Muscle of leg (tissue), 11 donors: ENCODE measurements around the gene DNAH1. TPM values are rescaled to one million over a fixed set of nuclear protein-coding genes. Genes with fewer than 3 reads are reported as not detected.

Source experiments
- DNase-seq: peaks from one replicate; pipeline ENCODE4 v3.0.0; 2013
- H3K27ac ChIP-seq: one replicate; pipeline ENCODE4 v1.5.1; 2013; ENCODE audit warnings: mild to moderate bottlenecking, low read length, control low read depth
- H3K27me3 ChIP-seq: one replicate; pipeline ENCODE4 v1.6.1; 2013; ENCODE audit warnings: low read length; ENCODE audit not compliant: control insufficient read depth, insufficient read depth
- H3K36me3 ChIP-seq: one replicate; pipeline ENCODE4 v1.6.1; 2013; ENCODE audit warnings: low read length; ENCODE audit not compliant: control insufficient read depth, insufficient read depth
- H3K4me1 ChIP-seq: one replicate; pipeline ENCODE4 v1.6.1; 2013; ENCODE audit warnings: low read length; ENCODE audit not compliant: control insufficient read depth, insufficient read depth
- H3K4me3 ChIP-seq: one replicate; pipeline ENCODE4 v1.5.1; 2013; ENCODE audit warnings: low read length, control low read depth
- H3K9me3 ChIP-seq: replicated peaks from 2 replicates; pipeline ENCODE4 v1.6.1; 2013; ENCODE audit warnings: low read depth, low read length; ENCODE audit not compliant: control insufficient read depth
- WGBS: methylation state at CpG from one replicate; pipeline ENCODE4 v1.1.5; 2013; ENCODE audit warnings: missing lambda C conversion rate; ENCODE audit not compliant: insufficient coverage; 5-methylcytosine and 5-hydroxymethylcytosine counted together
- polyA plus RNA-seq, 8 donors: library from polyadenylated mRNA; unstranded; fragments of 120-200 nt; gene quantifications; one replicate each; pipeline versions ENCODE4 v1.2.1 to v1.2.3, GENCODE V29; 2013; ENCODE audit warnings: inconsistent platforms in 1 of 8, low replicate concordance in 1 of 8; ENCODE audit not compliant: insufficient read length in 8 of 8, insufficient read depth in 1 of 8
- total RNA-seq: library from RNA; stranded (reverse); fragments of 120-200 nt; gene quantifications from one replicate; pipeline ENCODE4 v1.2.4, GENCODE V29; 2013

DNAH1 gene
- total and polyA plus RNA-seq, 9 donors: 3.2 to 6.0 (median 4.4) TPM

DNA sequence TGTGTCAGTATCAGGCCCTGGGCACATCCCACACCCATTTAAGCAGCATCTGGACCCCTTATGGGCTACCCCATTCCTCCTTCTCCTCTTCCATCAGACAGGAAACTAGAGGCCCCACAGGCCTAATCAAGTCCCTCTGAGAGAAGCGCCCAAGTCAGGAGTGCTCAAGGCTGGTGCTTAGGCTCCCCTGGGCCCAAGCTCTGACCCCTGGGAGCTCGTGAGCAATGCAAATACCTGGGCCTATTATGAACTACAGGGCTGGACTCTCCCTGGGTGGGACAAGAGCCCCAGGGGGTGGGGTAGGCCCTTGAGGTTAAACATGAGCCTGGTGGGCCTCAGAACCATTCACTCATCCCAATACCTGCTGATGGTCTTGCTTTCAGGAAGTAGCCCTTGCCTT lies 71.4 kb downstream of the DNAH1 start:
- no peak for DNase-seq
- Histone ChIP-seq H3K4me3 (no peak overlapping the region), H3K27ac (no peak overlapping the region), H3K4me1 (no peaks in the 10 kb centered on the region), H3K27me3 (no peaks in the 10 kb centered on the region), H3K36me3 (peaks cover 8% of the 10 kb centered on the region), H3K9me3 (no peaks in the 10 kb centered on the region)
- 83% methylated on average over 1 of the region's 2 CpGs for WGBS

DNA sequence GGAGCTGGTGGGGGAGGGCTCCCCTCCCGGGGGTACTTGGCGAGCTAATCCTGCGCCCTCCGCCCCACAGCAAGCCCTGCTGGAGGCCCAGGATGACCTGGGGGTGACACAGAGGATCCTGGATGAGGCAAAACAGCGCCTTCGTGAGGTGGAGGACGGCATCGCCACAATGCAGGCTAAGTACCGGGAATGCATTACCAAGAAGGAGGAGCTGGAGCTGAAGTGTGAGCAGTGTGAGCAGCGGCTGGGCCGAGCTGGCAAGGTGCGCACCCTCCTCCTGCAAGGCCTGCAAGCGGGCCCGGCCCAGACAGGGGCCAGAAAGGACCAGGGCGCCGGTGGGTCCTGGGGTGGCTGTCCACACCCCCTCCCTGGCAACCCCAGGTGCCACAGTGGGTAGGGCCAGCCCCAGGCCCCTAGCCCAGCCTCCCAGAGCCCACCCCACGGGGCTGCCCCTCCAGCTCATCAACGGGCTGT lies 72.3 kb downstream of the DNAH1 start:
- DNase-seq: no peak
- Histone ChIP-seq H3K4me3 (no peak overlapping the region), H3K9me3 (no peaks in the 10 kb centered on the region), H3K36me3 (peaks cover 11% of the 10 kb centered on the region), H3K27me3 (no peaks in the 10 kb centered on the region), H3K4me1 (no peaks in the 10 kb centered on the region), H3K27ac (no peak overlapping the region)
- WGBS: 52% methylated on average over 18 of the region's 18 CpGs

DNA sequence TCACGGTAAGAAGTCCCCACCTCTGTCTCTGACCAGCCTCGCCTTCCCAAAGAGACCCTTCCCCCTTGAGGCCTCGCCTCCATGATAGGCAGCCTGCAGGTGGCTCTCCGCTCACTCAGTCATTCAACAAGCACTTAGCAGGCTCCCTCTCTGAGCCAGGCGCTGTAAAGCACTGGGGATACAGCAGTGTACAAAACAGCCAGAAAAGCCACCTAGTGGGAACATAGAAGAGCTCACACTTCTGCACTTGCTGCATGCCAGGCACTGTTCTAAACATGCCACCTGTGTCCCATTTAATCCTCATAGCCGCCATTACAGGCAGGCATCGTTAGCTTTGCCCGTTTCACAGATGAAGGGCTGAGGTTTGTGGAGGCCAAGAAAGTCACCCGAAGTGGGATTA lies 72.8 kb downstream of the DNAH1 start:
- Histone ChIP-seq H3K4me1 (no peaks in the 10 kb centered on the region), H3K4me3 (no peak overlapping the region), H3K9me3 (no peaks in the 10 kb centered on the region), H3K27me3 (no peaks in the 10 kb centered on the region), H3K36me3 (peaks cover 11% of the 10 kb centered on the region), H3K27ac (no peak overlapping the region)
- WGBS: 82% methylated on average over 5 of the region's 9 CpGs
- DNase-seq: no peak

DNA sequence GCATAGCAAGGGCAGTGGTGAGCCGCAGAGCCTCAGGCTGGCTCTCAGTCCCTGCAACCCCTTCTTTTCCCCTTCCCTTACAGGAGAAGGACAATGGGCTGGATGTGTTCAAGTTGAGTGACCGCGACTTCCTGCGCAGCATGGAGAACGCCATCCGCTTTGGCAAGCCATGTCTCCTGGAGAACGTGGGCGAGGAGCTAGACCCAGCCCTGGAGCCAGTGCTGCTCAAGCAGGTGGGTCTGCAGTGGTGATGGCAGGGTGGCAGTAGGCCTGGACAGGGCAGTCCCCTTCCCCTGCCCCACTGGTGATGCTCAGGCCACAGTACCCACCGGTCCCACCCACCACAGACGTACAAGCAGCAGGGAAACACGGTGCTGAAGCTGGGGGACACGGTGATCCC lies 75.0 kb downstream of the DNAH1 start:
- Histone ChIP-seq H3K4me1 (no peaks in the 10 kb centered on the region), H3K27me3 (no peaks in the 10 kb centered on the region), H3K9me3 (no peaks in the 10 kb centered on the region), H3K27ac (no peak overlapping the region), H3K36me3 (peaks cover 11% of the 10 kb centered on the region), H3K4me3 (no peak overlapping the region)
- no peak for DNase-seq
- WGBS: 94% methylated on average over 8 of the region's 12 CpGs

DNA sequence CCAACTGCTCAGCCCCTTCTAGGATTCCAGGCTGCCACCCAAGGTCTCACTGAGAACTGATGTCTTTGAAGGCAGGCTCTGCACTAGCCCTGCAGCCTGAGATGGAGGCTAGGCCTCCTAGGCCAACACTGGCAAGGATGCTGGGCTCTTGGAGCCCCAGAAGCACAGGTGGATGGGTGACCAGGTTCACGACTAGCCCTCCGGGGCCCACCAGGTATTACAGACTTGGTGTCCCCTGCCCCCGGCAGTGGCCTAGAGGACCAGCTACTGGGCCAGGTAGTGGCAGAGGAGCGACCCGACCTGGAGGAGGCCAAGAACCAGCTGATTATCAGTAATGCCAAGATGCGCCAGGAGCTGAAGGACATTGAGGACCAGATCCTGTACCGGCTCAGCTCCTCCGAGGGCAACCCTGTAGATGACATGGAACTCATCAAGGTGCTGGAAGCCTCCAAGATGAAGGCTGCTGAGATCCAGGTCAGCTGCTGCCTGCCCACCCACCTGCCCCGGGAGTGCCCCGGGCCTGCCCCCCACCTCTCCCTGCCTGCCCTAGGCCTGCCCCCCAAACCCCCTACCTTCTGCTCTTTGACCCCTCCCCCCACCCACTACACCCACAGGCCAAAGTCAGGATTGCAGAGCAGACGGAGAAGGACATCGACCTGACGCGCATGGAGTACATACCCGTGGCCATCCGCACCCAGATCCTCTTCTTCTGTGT lies 76.3 kb downstream of the DNAH1 start:
- Histone ChIP-seq H3K36me3 (peaks cover 7% of the 10 kb centered on the region), H3K27ac (no peak overlapping the region), H3K4me3 (no peak overlapping the region), H3K27me3 (no peaks in the 10 kb centered on the region), H3K9me3 (no peaks in the 10 kb centered on the region), H3K4me1 (no peaks in the 10 kb centered on the region)
- DNase-seq: no peak
- 94% methylated on average over 15 of the region's 16 CpGs for WGBS

DNA sequence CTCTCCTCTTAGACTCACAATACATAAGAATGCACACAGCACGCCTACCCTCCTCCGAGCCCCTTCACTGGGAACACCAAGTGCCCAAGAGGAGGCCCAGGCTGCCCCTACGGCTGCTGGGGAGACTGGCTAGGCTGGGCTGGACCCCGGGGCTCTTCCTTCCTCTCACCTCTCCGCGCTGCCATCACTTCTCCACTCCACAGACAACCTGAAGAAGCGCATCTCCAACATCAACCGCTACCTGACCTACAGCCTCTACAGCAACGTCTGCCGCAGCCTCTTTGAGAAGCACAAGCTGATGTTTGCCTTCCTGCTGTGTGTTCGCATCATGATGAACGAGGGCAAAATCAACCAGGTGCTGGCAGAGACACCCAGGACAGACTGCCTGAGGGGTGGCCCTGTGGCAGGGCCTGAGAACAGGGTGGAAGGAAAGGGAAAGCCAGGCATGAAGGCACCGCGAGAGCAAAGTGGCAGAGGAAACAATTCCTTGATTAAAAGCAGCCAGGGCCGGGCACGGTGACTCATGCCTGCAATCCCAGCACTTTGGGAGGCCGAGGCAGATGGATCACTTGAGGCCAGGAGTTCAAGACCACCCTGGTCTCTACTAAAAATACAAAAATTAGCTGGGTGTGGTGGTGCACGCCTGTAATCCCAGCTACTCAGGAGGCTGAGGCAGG lies 77.2 kb downstream of the DNAH1 start:
- Histone ChIP-seq H3K27ac (no peak overlapping the region), H3K4me1 (no peaks in the 10 kb centered on the region), H3K9me3 (no peaks in the 10 kb centered on the region), H3K36me3 (peaks cover 7% of the 10 kb centered on the region), H3K4me3 (no peak overlapping the region), H3K27me3 (no peaks in the 10 kb centered on the region)
- WGBS: 89% methylated on average over 17 of the region's 18 CpGs
- no peak for DNase-seq

DNA sequence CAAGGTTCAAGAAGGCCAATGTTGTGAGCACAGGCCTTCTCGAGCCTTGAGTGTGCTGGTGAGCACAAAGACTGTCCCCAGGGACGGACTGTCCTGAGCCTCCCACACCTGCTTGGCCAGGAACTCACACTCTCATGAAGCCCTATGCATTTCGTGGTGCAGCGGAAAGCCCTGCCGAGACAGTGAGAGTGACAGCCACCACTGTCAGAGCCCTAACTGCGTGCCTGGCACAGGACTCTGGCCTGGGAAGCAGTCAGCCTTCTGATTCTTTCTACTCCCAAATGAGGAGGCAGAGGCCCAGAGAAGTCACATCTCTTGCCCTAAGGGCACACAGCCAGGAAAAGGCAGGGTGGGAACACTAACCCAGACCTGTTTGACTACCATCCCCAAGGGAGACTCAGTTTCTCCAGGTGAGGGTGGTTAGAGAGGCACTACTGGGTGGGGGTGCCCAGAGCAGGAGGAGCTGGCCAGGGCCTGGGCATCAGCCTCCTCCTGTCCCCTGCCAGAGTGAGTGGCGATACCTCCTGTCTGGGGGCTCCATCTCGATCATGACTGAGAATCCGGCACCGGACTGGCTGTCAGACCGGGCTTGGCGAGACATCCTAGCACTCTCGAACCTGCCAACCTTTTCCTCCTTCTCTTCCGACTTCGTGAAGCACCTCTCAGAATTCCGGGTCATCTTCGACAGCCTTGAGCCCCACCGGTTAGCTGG lies 78.0 kb downstream of the DNAH1 start:
- H3K9me3 ChIP-seq: no peaks in the 10 kb centered on the region
- WGBS: 82% methylated on average over 13 of the region's 18 CpGs
- no peaks in the 10 kb centered on the region for H3K4me1 ChIP-seq
- H3K27ac ChIP-seq: no peak overlapping the region
- H3K27me3 ChIP-seq: no peaks in the 10 kb centered on the region
- no peak for DNase-seq
- H3K4me3 ChIP-seq: no peak overlapping the region
- H3K36me3 ChIP-seq: peaks cover 10% of the 10 kb centered on the region

DNA sequence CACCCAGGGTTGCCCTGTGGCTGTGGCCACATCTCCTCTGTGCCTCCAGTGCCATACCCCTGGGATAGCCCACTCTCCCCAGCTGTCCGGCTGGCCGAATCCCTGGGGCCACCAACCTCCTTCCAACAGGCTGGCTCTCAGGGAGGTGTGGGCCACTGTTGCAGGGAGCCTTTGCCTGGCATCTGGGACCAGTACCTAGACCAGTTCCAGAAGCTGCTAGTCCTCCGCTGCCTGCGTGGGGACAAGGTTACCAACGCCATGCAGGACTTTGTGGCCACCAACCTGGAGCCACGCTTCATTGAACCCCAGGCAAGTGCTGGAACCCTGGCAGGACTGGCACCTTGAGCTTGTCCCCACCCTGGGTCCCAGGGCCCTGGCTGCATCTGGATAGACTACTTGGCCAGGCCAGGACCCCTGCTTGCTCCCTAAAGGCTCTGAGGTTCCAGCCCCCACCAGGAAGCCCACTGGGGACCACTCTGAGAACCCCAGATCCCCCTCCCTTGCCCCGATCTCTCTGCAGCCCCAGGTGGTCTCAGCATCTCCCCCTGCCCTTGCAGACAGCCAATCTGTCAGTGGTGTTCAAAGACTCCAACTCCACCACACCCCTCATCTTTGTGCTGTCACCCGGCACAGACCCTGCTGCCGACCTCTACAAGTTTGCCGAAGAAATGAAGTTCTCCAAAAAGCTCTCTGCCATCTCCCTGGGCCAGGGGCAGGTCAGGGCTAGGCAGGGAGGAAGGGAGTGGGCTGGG lies 78.8 kb downstream of the DNAH1 start:
- 83% methylated on average over 8 of the region's 10 CpGs for WGBS
- no peaks in the 10 kb centered on the region for H3K27me3 ChIP-seq
- DNase-seq: no peak
- H3K4me1 ChIP-seq: no peaks in the 10 kb centered on the region
- H3K4me3 ChIP-seq: no peak overlapping the region
- H3K9me3 ChIP-seq: no peaks in the 10 kb centered on the region
- H3K27ac ChIP-seq: no peak overlapping the region
- peaks cover 15% of the 10 kb centered on the region for H3K36me3 ChIP-seq

DNA sequence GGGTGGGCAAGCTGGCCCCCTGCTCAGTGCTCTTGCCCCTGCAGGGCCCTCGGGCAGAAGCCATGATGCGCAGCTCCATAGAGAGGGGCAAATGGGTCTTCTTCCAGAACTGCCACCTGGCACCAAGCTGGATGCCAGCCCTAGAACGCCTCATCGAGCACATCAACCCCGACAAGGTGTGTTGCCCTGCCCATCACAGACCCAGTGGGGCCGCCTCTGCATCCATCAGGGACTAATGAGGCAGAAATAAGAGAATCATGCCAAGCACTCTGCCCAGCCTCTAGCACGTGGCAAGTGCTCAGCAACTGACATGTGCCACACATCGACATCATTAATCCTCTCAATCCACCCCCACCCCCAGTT lies 79.4 kb downstream of the DNAH1 start:
- Histone ChIP-seq H3K9me3 (no peaks in the 10 kb centered on the region), H3K36me3 (peaks cover 21% of the 10 kb centered on the region), H3K27me3 (no peaks in the 10 kb centered on the region), H3K4me1 (no peaks in the 10 kb centered on the region), H3K4me3 (no peak overlapping the region), H3K27ac (no peak overlapping the region)
- 82% methylated on average over 8 of the region's 8 CpGs for WGBS
- no peak for DNase-seq
